ENCODE measurements around the gene ATP5F1E.

The ATP5F1E gene

GRCh38 chr20:59032023-59032712 is at the start of gene ATP5F1E:
Gene ATP5F1E (minus strand): TSS chr20:59032335. CDS start chr20:59032251, 84 bp downstream.
- H3K4me3 Mint-ChIP-seq, result peak within 1 kb of the TSS; percentile 93
- no peaks in the 10 kb centered on the region for H3K9me3 Mint-ChIP-seq
- peak within 1 kb of the TSS; percentile 98 for H3K27ac Mint-ChIP-seq
- intact Hi-C loops (cut with micrococcal nuclease), result loop anchor here (1.0 to 10.0 kb wide), 4 partner anchors 27 to 380 kb away; partner anchors contain the start of genes NELFCD and STX16
- H3K4me1 Mint-ChIP-seq (ENCODE audit: low read depth), result peaks cover 37% of the 10 kb centered on the region
- H3K36me3 Mint-ChIP-seq (ENCODE audit: low read depth), result peaks cover 81% of the 10 kb centered on the region
- H3K27me3 Mint-ChIP-seq, result no peaks in the 10 kb centered on the region

GRCh38 chr20:59081036-59081435 is 48.9 kb upstream of the ATP5F1E start:
- Mint-ChIP-seq H3K4me3 (no peak overlapping the region), H3K36me3 (ENCODE audit: low read depth) (no peaks in the 10 kb centered on the region), H3K27me3 (peaks cover 31% of the 10 kb centered on the region), H3K27ac (no peak overlapping the region), H3K9me3 (no peaks in the 10 kb centered on the region), H3K4me1 (ENCODE audit: low read depth) (peaks cover 7% of the 10 kb centered on the region)
- intact Hi-C loops (cut with micrococcal nuclease), result no loop called here

DNA sequence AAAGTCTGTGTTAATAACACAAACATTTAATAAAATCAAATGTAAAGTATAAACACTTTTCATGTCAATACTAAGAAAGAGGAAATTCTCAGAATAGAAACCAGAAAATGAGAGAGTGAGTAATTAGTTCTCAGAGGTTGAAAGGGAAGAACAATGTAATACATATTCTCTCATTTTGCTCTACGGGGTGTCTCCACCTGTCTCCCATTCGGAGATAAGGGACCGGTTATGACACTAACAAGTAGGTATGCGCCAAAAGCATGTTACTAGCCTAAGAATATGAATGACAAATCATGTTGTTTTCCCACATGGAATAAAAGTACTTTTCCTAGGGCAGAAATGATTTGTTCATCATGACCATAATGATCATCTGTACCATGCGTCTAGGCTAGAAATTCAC is 46.1 kb upstream of the ATP5F1E start:
- H3K27me3 Mint-ChIP-seq, result peaks cover 40% of the 10 kb centered on the region
- no peaks in the 10 kb centered on the region for H3K9me3 Mint-ChIP-seq
- H3K4me1 Mint-ChIP-seq (ENCODE audit: low read depth), result peaks cover 18% of the 10 kb centered on the region
- H3K4me3 Mint-ChIP-seq, result no peak overlapping the region
- peak overlapping the region; percentile 21 for H3K27ac Mint-ChIP-seq
- intact Hi-C loops (cut with micrococcal nuclease), result no loop called here
- no peaks in the 10 kb centered on the region for H3K36me3 Mint-ChIP-seq (ENCODE audit: low read depth)

DNA sequence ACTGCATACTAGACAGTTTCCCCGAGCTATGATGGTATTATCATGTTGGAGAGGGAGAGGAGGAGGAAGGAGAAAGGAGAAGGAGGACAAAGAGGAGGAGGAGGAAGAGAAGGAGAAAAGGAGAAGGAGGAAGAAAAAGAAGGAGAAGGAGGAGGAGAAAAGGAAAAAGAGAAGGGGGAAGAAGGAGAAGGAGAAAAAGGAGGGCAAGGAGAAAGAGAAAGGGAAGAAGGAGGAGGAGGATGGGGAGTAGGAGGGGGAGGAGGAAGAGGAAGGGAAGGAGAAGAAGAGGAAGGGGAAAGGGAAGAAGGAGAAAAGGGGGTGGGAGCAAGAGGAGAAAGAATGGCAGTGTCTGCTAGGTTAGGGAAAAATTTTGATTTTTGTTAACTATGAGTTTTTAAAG is 45.6 kb upstream of the ATP5F1E start:
- Mint-ChIP-seq H3K9me3 (no peaks in the 10 kb centered on the region), H3K27ac (peak overlapping the region; percentile 21), H3K4me1 (ENCODE audit: low read depth) (peaks cover 24% of the 10 kb centered on the region), H3K4me3 (no peak overlapping the region), H3K36me3 (ENCODE audit: low read depth) (no peaks in the 10 kb centered on the region), H3K27me3 (peaks cover 43% of the 10 kb centered on the region)
- intact Hi-C loops (cut with micrococcal nuclease), result no loop called here

DNA sequence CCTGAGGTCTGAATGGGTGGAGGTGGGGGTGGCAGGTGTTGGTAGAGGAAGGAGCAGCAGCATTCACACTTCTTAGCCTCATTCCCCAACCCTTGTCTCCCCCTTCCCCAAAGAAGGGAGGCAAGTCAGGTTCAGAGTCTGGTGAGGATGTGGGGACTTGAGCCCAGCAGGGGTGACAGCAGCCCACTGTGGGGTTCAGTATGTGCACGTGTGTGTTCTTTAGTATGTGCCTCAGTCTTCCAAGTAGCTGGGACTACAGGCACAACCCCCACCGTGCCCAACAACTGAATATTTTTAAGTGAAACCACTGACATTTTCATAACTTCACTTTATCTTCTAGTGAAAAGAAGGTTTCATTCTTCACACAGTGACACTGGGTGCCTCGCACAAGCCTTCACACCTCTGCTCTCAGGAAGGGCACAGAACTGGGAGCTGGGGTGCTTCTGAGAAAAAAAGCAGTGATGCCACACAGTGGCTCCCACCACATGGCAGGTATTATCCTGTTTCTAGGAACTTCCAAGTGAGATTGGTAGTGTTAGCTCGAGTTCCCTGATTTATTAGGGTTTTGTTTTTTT is 43.9 kb upstream of the ATP5F1E start:
- peaks cover 38% of the 10 kb centered on the region for H3K4me1 Mint-ChIP-seq (ENCODE audit: low read depth)
- intact Hi-C loops (cut with micrococcal nuclease), result no loop called here
- no peaks in the 10 kb centered on the region for H3K9me3 Mint-ChIP-seq
- no peaks in the 10 kb centered on the region for H3K36me3 Mint-ChIP-seq (ENCODE audit: low read depth)
- peaks cover 38% of the 10 kb centered on the region for H3K27me3 Mint-ChIP-seq
- no peak overlapping the region for H3K4me3 Mint-ChIP-seq
- no peak overlapping the region for H3K27ac Mint-ChIP-seq

GRCh38 chr20:59074456-59074855 is 42.3 kb upstream of the ATP5F1E start:
- intact Hi-C loops (cut with micrococcal nuclease), result no loop called here
- Mint-ChIP-seq H3K4me3 (no peak overlapping the region), H3K36me3 (ENCODE audit: low read depth) (no peaks in the 10 kb centered on the region), H3K27ac (no peak overlapping the region), H3K27me3 (peaks cover 32% of the 10 kb centered on the region), H3K4me1 (ENCODE audit: low read depth) (peaks cover 50% of the 10 kb centered on the region), H3K9me3 (no peaks in the 10 kb centered on the region)

DNA sequence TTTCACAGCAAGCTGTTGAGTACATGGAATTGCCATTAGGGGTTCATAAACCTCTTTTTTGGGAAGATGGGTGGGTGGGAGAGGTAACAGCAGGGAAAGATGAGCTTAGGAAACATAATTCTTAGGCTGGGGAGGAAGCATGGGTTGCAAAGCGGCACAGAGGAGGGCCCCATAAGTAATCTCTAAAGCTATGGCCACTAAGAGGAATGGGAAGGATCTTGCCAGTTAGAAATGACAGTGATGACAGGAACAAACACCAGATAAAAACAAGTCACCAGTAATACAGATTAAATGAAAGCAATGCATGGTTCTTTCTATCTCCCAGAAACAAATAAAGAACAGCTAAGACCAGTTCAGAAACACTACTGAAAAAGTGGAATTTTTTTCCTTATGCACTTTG is 41.4 kb upstream of the ATP5F1E start:
- Mint-ChIP-seq H3K27ac (peak overlapping the region; percentile 1), H3K27me3 (peaks cover 32% of the 10 kb centered on the region), H3K36me3 (ENCODE audit: low read depth) (no peaks in the 10 kb centered on the region), H3K4me1 (ENCODE audit: low read depth) (peaks cover 59% of the 10 kb centered on the region), H3K9me3 (no peaks in the 10 kb centered on the region), H3K4me3 (no peak overlapping the region)
- intact Hi-C loops (cut with micrococcal nuclease), result no loop called here

DNA sequence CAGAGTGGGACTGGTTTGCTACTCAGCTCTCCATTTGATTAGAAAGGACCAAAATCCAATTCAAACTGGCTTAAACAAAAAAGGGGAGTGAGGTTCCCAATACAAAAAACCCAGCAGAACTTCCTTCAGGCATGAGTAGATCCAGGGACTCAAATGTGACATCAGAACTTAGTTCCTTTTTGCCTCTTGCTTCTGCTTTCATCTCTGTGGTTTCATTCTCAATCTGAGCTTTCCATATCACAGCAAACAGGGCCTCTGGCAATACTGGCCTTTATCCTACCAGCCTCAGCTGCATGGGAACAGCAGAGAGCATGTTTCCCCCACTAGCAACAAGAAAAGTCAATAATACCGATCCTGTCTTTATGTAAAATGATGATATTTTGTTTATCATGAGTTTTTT is 39.1 kb upstream of the ATP5F1E start:
- H3K4me1 Mint-ChIP-seq (ENCODE audit: low read depth), result peaks cover 65% of the 10 kb centered on the region
- peaks cover 28% of the 10 kb centered on the region for H3K27me3 Mint-ChIP-seq
- no peaks in the 10 kb centered on the region for H3K9me3 Mint-ChIP-seq
- H3K27ac Mint-ChIP-seq, result peak overlapping the region; percentile 73
- H3K4me3 Mint-ChIP-seq, result no peak overlapping the region
- no peaks in the 10 kb centered on the region for H3K36me3 Mint-ChIP-seq (ENCODE audit: low read depth)
- intact Hi-C loops (cut with micrococcal nuclease), result no loop called here

GRCh38 chr20:59069026-59069425 is 36.9 kb upstream of the ATP5F1E start:
- H3K27me3 Mint-ChIP-seq, result peaks cover 9% of the 10 kb centered on the region
- no peaks in the 10 kb centered on the region for H3K36me3 Mint-ChIP-seq (ENCODE audit: low read depth)
- H3K4me3 Mint-ChIP-seq, result no peak overlapping the region
- H3K9me3 Mint-ChIP-seq, result no peaks in the 10 kb centered on the region
- peaks cover 61% of the 10 kb centered on the region for H3K4me1 Mint-ChIP-seq (ENCODE audit: low read depth)
- intact Hi-C loops (cut with micrococcal nuclease), result no loop called here
- peak overlapping the region; percentile 60 for H3K27ac Mint-ChIP-seq

- Mint-ChIP-seq H3K4me3 (no peak overlapping the region), H3K27ac (peak overlapping the region; percentile 60), H3K9me3 (no peaks in the 10 kb centered on the region), H3K36me3 (ENCODE audit: low read depth) (no peaks in the 10 kb centered on the region), H3K27me3 (peaks cover 10% of the 10 kb centered on the region), H3K4me1 (ENCODE audit: low read depth) (peaks cover 62% of the 10 kb centered on the region)
- intact Hi-C loops (cut with micrococcal nuclease), result no loop called here
Observed at GRCh38 chr20:59068534-59068933, 36.4 kb upstream of the ATP5F1E start.

DNA sequence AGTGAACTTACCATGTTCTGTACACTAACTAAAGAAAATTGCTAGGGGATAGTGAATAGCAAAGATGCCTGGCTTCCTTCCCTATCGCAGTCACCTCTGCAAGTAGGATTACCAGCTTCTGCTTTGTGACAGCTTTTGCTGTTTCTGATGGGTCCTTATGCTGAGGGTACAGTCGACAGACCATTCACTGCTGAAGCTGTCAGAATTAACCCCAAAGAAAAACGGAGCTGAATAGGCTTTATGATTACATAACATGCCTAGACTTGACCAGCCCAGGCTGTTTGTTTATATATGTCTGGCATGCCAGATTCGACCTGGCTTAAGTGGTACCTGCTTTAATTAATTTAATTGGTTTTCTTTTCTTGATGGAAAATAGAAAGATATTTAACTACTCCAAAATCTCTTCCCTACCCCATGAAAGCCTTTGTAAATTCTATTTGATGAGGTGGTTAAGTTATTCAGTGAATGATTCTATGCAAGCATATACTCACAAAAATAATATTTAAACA is 32.1 kb upstream of the ATP5F1E start:
- intact Hi-C loops (cut with micrococcal nuclease), result no loop called here
- Mint-ChIP-seq H3K4me1 (ENCODE audit: low read depth) (peaks cover 29% of the 10 kb centered on the region), H3K9me3 (no peaks in the 10 kb centered on the region), H3K36me3 (ENCODE audit: low read depth) (no peaks in the 10 kb centered on the region), H3K4me3 (no peak overlapping the region), H3K27ac (no peak overlapping the region), H3K27me3 (peaks cover 25% of the 10 kb centered on the region)

- intact Hi-C loops (cut with micrococcal nuclease), result no loop called here
- no peaks in the 10 kb centered on the region for H3K36me3 Mint-ChIP-seq (ENCODE audit: low read depth)
Observed at GRCh38 chr20:59063358-59064213, 31.5 kb upstream of the ATP5F1E start.

DNA sequence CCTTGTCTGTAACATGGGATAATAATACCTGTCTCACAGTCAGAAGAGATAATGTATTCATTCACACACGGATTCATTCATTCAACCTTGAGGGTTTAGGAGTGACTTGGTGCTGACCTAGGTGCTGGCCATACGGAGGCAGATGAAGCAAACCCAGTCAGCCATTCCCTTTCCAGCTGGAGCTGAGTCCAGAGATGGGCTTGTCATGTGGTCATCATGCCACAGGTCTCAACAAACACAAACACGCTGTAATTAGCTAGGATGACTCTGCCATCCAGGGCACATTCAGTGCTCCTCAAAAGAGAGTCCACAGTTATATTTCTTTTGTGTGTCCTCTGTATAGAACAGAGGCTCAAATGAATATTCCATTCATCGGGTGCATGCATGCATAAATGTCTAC is 29.9 kb upstream of the ATP5F1E start:
- intact Hi-C loops (cut with micrococcal nuclease), result no loop called here
- no peak overlapping the region for H3K27ac Mint-ChIP-seq
- no peak overlapping the region for H3K4me3 Mint-ChIP-seq
- H3K9me3 Mint-ChIP-seq, result no peaks in the 10 kb centered on the region
- no peaks in the 10 kb centered on the region for H3K36me3 Mint-ChIP-seq (ENCODE audit: low read depth)
- H3K4me1 Mint-ChIP-seq (ENCODE audit: low read depth), result peaks cover 9% of the 10 kb centered on the region
- H3K27me3 Mint-ChIP-seq, result peaks cover 27% of the 10 kb centered on the region

More at GRCh38 chr20:59063358-59064213, 31.5 kb upstream of the ATP5F1E start:
- H3K4me1 Mint-ChIP-seq (ENCODE audit: low read depth), result peaks cover 23% of the 10 kb centered on the region
- no peaks in the 10 kb centered on the region for H3K9me3 Mint-ChIP-seq
- H3K27ac Mint-ChIP-seq, result no peak overlapping the region
- no peak overlapping the region for H3K4me3 Mint-ChIP-seq
- peaks cover 27% of the 10 kb centered on the region for H3K27me3 Mint-ChIP-seq

- intact Hi-C loops (cut with micrococcal nuclease), result loop anchor here (2.0 to 10.0 kb wide), 3 partner anchors 152 to 349 kb away; no protein-coding TSS in a partner anchor
- Mint-ChIP-seq H3K4me3 (no peak overlapping the region), H3K4me1 (ENCODE audit: low read depth) (no peaks in the 10 kb centered on the region), H3K36me3 (ENCODE audit: low read depth) (no peaks in the 10 kb centered on the region), H3K27ac (no peak overlapping the region), H3K9me3 (no peaks in the 10 kb centered on the region), H3K27me3 (peaks cover 32% of the 10 kb centered on the region)
Observed at GRCh38 chr20:59055302-59055701, 23.2 kb upstream of the ATP5F1E start.
